Thyroid gland (tissue), 4 donors: Measurements from ENCODE around the gene ANKRD61. TPM values are rescaled to one million over a fixed set of nuclear protein-coding genes. Genes with fewer than 3 reads are reported as not detected.
"Not testable (repeated sequence)": the region's sequence is repeated elsewhere in the genome, so short reads cannot be mapped to it uniquely, and the experiment has no call there.

Experiments used
- DNase-seq, 2 donors: peaks; one replicate each; pipeline ENCODE4 v3.0.0-alpha.2; 2019
- H3K27ac ChIP-seq, 3 donors: fragments of 200-600 bp; sonication (generic); 1 replicate in 2 of 3; 2 replicates in 1 of 3; pipeline ENCODE4 v1.5.1; 2016 to 2019; ENCODE audit warnings: mild to moderate bottlenecking in 1 of 3, moderate library complexity in 1 of 3
- H3K27me3 ChIP-seq: fragments of 200-600 bp; sonication (generic); one replicate; pipeline ENCODE4 v1.5.1; 2019
- H3K36me3 ChIP-seq, 2 donors: fragments of 200-600 bp; sonication (generic); one replicate each; pipeline ENCODE4 v1.5.1; 2016 to 2019
- H3K4me1 ChIP-seq, 2 donors: fragments of 200-600 bp; sonication (generic); one replicate each; pipeline ENCODE4 v1.5.1; 2017 to 2019
- H3K4me3 ChIP-seq, 3 donors: fragments of 200-600 bp; sonication (generic); replicated peaks in 1 of 3; 1 replicate in 2 of 3; 2 replicates in 1 of 3; pipeline ENCODE4 v1.5.1; 2016; ENCODE audit warnings: mild to moderate bottlenecking in 1 of 3
- H3K9me3 ChIP-seq: fragments of 200-600 bp; sonication (generic); one replicate; pipeline ENCODE4 v1.5.1; 2017
- CTCF ChIP-seq, 6 experiments: fragments of 200-600 bp in 3 of 6; fragments of 450-650 bp in 3 of 6; sonication (generic) in 3 of 6; IDR thresholded peaks; one replicate each; pipeline ENCODE4 v1.5.1; 2016 to 2019; ENCODE audit warnings: antibody characterized with exemption in 6 of 6, mild to moderate bottlenecking in 2 of 6, inconsistent platforms in 1 of 6, moderate library complexity in 1 of 6
- POLR2A ChIP-seq, 2 donors: fragments of 450-650 bp; IDR thresholded peaks; one replicate each; pipeline ENCODE4 v1.6.1; 2017; ENCODE audit warnings: antibody characterized with exemption in 2 of 2, mild to moderate bottlenecking in 2 of 2, moderate library complexity in 1 of 2
- WGBS, 2 donors: methylation state at CpG; one replicate each; pipeline ENCODE4 v1.1.5; 2017; 5-methylcytosine and 5-hydroxymethylcytosine counted together
- intact Hi-C: fragments of 100-400 bp; cut with DNase I; formaldehyde crosslinking; loops from one replicate; pipeline ENCODE4 v1.15.1; 2023
- total RNA-seq, 4 donors: library from RNA; depleted of rRNA; stranded (reverse); fragments of >200 nt; gene quantifications; one replicate each; pipeline ENCODE4 v1.2.3, GENCODE V29; 2016

The ANKRD61 gene
- total RNA-seq, 4 donors from 2014 or later = not detected

- H3K4me3 ChIP-seq = peak within 1 kb of the TSS; percentile 55 to 75 (median 55)
- peak within 1 kb of the TSS; percentile 86 to 96 (median 93) for H3K27ac ChIP-seq
- peaks cover 39 to 43% of the 10 kb centered on the region in 2 donors for H3K4me1 ChIP-seq
- peaks cover 0 to under 1% of the 10 kb centered on the region in 2 donors for H3K36me3 ChIP-seq
- no peaks in the 10 kb centered on the region for H3K9me3 ChIP-seq
- intact Hi-C loops = no loop called here
- TF ChIP-seq CTCF (IDR thresholded peaks at IDR 0.05) = peak in 2 of 6 experiments; percentile 7 to 25
- peak in 1 of 2 donors; percentile 87 for TF ChIP-seq POLR2A (IDR thresholded peaks at IDR 0.05)
- peak; percentile 99 to 100 for DNase-seq
- 0 to 1% methylated on average over 39 to 44 of the region's 84 CpGs for WGBS, 2 donors
- H3K27me3 ChIP-seq = no peaks in the 10 kb centered on the region
Measured at GRCh38 chr7:6008668-6009611, 22.2 kb upstream of the ANKRD61 start, which contains the start of the genes AIMP2 and PMS2. Gene AIMP2, plus strand, starts transcription at chr7:6009272. Its CDS starts 92 bp downstream, at chr7:6009364. Gene PMS2, minus strand, starts transcription at chr7:6009049. Its CDS starts 30 bp downstream, at chr7:6009019.

- H3K27me3 ChIP-seq, H3K4me3 ChIP-seq, H3K36me3 ChIP-seq, intact Hi-C loops, DNase-seq, H3K9me3 ChIP-seq: not testable (repeated sequence)
- Histone ChIP-seq H3K4me1 (peaks cover 51 to 55% of the 10 kb centered on the region in 2 donors), H3K27ac (peak overlapping the region; percentile 86 to 96 (median 93))
- WGBS, 2 donors = 85 to 91% methylated on average over 8 of the region's 8 CpGs
Measured at GRCh38 chr7:6010370-6010769, 20.8 kb upstream of the ANKRD61 start.

GRCh38 chr7:6011541-6011940 lies 19.6 kb upstream of the ANKRD61 start:
- peak; percentile 68 to 69 for DNase-seq
- Histone ChIP-seq H3K4me3 (no peak overlapping the region), H3K36me3 (peaks cover 1 to 3% of the 10 kb centered on the region in 2 donors), H3K27me3 (no peaks in the 10 kb centered on the region), H3K9me3 (no peaks in the 10 kb centered on the region), H3K4me1 (peaks cover 61 to 63% of the 10 kb centered on the region in 2 donors), H3K27ac (peak overlapping the region; percentile 88 to 96 (median 93))
- peak in 1 of 2 donors; percentile 63 for TF ChIP-seq POLR2A (IDR thresholded peaks at IDR 0.05)
- no peak for TF ChIP-seq CTCF (IDR thresholded peaks at IDR 0.05)
- intact Hi-C loops = no loop called here
- 25 to 38% methylated on average over 2 of the region's 2 CpGs for WGBS, 2 donors

- intact Hi-C loops = no loop called here
- Histone ChIP-seq H3K27me3 (no peaks in the 10 kb centered on the region), H3K9me3 (no peaks in the 10 kb centered on the region), H3K27ac (peak overlapping the region; percentile 88 to 96 (median 93)), H3K4me1 (peaks cover 71 to 73% of the 10 kb centered on the region in 2 donors), H3K36me3 (peaks cover 4 to 6% of the 10 kb centered on the region in 2 donors), H3K4me3 (no peak overlapping the region)
- 52 to 54% methylated on average over 14 of the region's 14 CpGs for WGBS, 2 donors
- peak in 1 of 2 donors; percentile 12 for TF ChIP-seq POLR2A (IDR thresholded peaks at IDR 0.05)
- TF ChIP-seq CTCF (IDR thresholded peaks at IDR 0.05) = no peak
- DNase-seq = peak; percentile 71 to 76
Measured at GRCh38 chr7:6012355-6013104, 18.6 kb upstream of the ANKRD61 start.

GRCh38 chr7:6015917-6016652 lies 15.1 kb upstream of the ANKRD61 start:
- Histone ChIP-seq H3K4me1 (peaks cover 84 to 87% of the 10 kb centered on the region in 2 donors), H3K36me3 (peaks cover 11 to 14% of the 10 kb centered on the region in 2 donors), H3K27me3 (no peaks in the 10 kb centered on the region), H3K27ac (peak overlapping the region; percentile 67 to 96 (median 93)), H3K4me3 (no peak overlapping the region), H3K9me3 (no peaks in the 10 kb centered on the region)
- 58 to 60% methylated on average over 8 of the region's 8 CpGs for WGBS, 2 donors
- DNase-seq = peak; percentile 96 to 97
- TF ChIP-seq POLR2A (IDR thresholded peaks at IDR 0.05) (peak in 1 of 2 donors; percentile 30), CTCF (IDR thresholded peaks at IDR 0.05) (no peak)
- intact Hi-C loops = no loop called here
